Measurements from ENCODE around the gene ZCCHC7.

DNA sequence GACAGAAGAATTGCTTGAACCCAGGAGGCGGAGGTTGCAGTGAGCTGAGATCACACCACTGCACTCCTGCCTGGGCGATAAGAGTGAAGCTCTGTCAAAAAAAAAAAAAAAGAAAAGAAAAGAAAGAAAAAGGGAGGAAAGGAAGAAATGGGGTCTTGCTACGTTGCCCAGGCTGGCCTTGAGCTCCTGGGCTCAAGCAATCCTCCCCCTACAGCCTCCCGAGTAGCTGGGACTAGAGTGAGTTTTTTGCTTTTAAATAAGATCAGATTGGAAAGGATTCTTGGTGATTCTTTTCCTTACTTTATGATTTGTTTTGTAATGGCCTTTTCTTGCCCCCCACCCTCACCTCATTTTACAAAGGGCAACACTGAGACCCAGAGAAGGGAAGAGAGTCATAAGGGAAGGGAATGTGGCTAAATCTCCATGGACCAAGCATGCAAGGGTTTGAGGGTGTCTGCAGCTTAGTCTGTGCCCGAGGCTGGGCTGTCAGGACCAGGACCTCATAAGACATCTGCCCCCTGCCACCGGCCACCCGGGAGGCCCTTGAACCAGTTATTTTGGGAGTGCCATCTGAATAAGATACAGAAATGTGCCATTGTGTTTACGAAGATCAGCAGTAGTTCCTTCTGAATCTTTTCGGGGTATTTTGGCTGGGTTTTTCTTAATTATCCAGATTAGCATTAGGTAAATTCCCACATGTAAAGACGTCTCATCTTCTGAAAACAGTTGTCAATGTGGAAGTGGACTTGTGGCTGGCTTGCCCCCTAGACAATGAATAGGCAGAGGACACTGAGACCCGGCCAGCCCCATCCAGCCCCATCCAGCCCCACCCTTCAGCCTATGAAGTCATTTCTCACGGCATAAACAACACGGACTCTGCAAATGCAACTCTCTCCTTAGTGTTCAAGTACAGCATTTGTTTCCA is 257.6 kb downstream of the ZCCHC7 start:
- no peak for TF ChIP-seq POLR2A (IDR thresholded peaks at IDR 0.05)
- TF ChIP-seq, protein P1, sequence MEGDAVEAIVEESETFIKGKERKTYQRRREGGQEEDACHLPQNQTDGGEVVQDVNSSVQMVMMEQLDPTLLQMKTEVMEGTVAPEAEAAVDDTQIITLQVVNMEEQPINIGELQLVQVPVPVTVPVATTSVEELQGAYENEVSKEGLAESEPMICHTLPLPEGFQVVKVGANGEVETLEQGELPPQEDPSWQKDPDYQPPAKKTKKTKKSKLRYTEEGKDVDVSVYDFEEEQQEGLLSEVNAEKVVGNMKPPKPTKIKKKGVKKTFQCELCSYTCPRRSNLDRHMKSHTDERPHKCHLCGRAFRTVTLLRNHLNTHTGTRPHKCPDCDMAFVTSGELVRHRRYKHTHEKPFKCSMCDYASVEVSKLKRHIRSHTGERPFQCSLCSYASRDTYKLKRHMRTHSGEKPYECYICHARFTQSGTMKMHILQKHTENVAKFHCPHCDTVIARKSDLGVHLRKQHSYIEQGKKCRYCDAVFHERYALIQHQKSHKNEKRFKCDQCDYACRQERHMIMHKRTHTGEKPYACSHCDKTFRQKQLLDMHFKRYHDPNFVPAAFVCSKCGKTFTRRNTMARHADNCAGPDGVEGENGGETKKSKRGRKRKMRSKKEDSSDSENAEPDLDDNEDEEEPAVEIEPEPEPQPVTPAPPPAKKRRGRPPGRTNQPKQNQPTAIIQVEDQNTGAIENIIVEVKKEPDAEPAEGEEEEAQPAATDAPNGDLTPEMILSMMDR (IDR thresholded peaks at IDR 0.05): no peak

All from thyroid gland (tissue), 4 donors.